GM23338 (cell line): ENCODE measurements around the gene GALNT7. TPM values are rescaled to one million over a fixed set of nuclear protein-coding genes. Genes with fewer than 3 reads are reported as not detected.
A peak's percentile ranks its signal among the peaks of the same experiment; 100 is the strongest.

Source experiments
- ATAC-seq: fragments of 200-7000 bp; cut with Tn5 transposase; 3 replicates; pipeline ENCODE4 v1.9.1; 2020
- DNase-seq: peaks from one replicate; pipeline ENCODE4 v3.0.0-alpha.2; 2015; ENCODE audit warnings: low spot score
- H2AFZ ChIP-seq: fragments of 200-600 bp; sonication (generic); 2 replicates; pipeline ENCODE4 v1.8.0; 2016; ENCODE audit warnings: antibody characterized with exemption, mild to moderate bottlenecking, moderate library complexity
- H3F3A ChIP-seq: fragments of 200-600 bp; sonication (generic); replicated peaks from 2 replicates; pipeline ENCODE4 v1.8.0; 2017; ENCODE audit warnings: antibody characterized with exemption, mixed run types, low read depth
- H3K27ac ChIP-seq: fragments of 200-600 bp; sonication (generic); 2 replicates; pipeline ENCODE4 v1.6.1; 2016; ENCODE audit warnings: low read depth
- H3K27me3 ChIP-seq: fragments of 200-600 bp; sonication (generic); 2 replicates; pipeline ENCODE4 v1.8.0; 2016; ENCODE audit warnings: mild to moderate bottlenecking, mixed run types, moderate library complexity; ENCODE audit not compliant: insufficient read depth
- H3K36me3 ChIP-seq: fragments of 200-600 bp; sonication (generic); 2 replicates; pipeline ENCODE4 v1.8.0; 2016; ENCODE audit warnings: mild to moderate bottlenecking; ENCODE audit not compliant: insufficient read depth
- H3K4me1 ChIP-seq: fragments of 200-600 bp; sonication (generic); 2 replicates; pipeline ENCODE4 v1.8.0; 2016; ENCODE audit warnings: mild to moderate bottlenecking, moderate library complexity; ENCODE audit not compliant: insufficient read depth
- H3K4me2 ChIP-seq: fragments of 200-600 bp; sonication (generic); 2 replicates; pipeline ENCODE4 v1.7.1; 2017; ENCODE audit warnings: mixed run types
- H3K4me3 ChIP-seq: fragments of 200-600 bp; sonication (generic); 2 replicates; pipeline ENCODE4 v1.6.1; 2016; ENCODE audit warnings: mixed run types
- H3K79me2 ChIP-seq: fragments of 200-600 bp; sonication (generic); replicated peaks from 2 replicates; pipeline ENCODE4 v1.8.0; 2017; ENCODE audit warnings: mild to moderate bottlenecking; ENCODE audit not compliant: insufficient read depth
- H3K9me2 ChIP-seq: fragments of 200-600 bp; sonication (generic); 2 replicates; pipeline ENCODE4 v1.8.0; 2017; ENCODE audit not compliant: insufficient read depth
- H4K20me1 ChIP-seq: fragments of 200-600 bp; sonication (generic); replicated peaks from 2 replicates; pipeline ENCODE4 v1.8.0; 2017; ENCODE audit warnings: mild to moderate bottlenecking; ENCODE audit not compliant: insufficient read depth
- H3K27ac Mint-ChIP-seq: 2 replicates; pipeline ENCODE4 v1.8.0; 2020; ENCODE audit warnings: inconsistent platforms, mild to moderate bottlenecking, moderate library complexity, mixed read lengths
- H3K27me3 Mint-ChIP-seq: 3 replicates; pipeline ENCODE4 v1.8.0; 2022; ENCODE audit warnings: low read depth, mild to moderate bottlenecking, moderate library complexity, mixed read lengths, inconsistent platforms; ENCODE audit not compliant: insufficient read depth, poor library complexity
- H3K36me3 Mint-ChIP-seq: 3 replicates; pipeline ENCODE4 v1.8.0; 2021; ENCODE audit warnings: low read depth, mild to moderate bottlenecking, inconsistent platforms, moderate library complexity, mixed read lengths
- H3K4me1 Mint-ChIP-seq: 3 replicates; pipeline ENCODE4 v1.8.0; 2020; ENCODE audit warnings: mild to moderate bottlenecking, inconsistent platforms, mixed read lengths
- H3K4me3 Mint-ChIP-seq: 3 replicates; pipeline ENCODE4 v1.8.0; 2021; ENCODE audit warnings: moderate library complexity, mild to moderate bottlenecking, inconsistent platforms, mixed read lengths
- H3K9me3 Mint-ChIP-seq: 3 replicates; pipeline ENCODE4 v1.8.0; 2020; ENCODE audit warnings: moderate library complexity, mild to moderate bottlenecking, inconsistent platforms, mixed read lengths
- EZH2 ChIP-seq: fragments of 200-600 bp; sonication (generic); IDR thresholded peaks from one replicate; pipeline ENCODE4 v1.8.0; 2017; ENCODE audit warnings: antibody characterized with exemption, mild to moderate bottlenecking, low read depth; ENCODE audit not compliant: unreplicated experiment
- EZH2phosphoT487 ChIP-seq: fragments of 200-600 bp; sonication (generic); IDR thresholded peaks from one replicate; pipeline ENCODE4 v1.8.1; 2018; ENCODE audit warnings: antibody characterized with exemption; ENCODE audit not compliant: unreplicated experiment
- JUNB ChIP-seq: IDR thresholded peaks from one replicate; pipeline ENCODE4 v1.6.1; 2016; ENCODE audit warnings: antibody characterized with exemption; ENCODE audit not compliant: unreplicated experiment
- NANOG ChIP-seq: IDR thresholded peaks from 2 replicates; pipeline ENCODE4 v1.6.1; 2016; ENCODE audit warnings: antibody characterized with exemption, borderline replicate concordance
- POLR2AphosphoS5 ChIP-seq: IDR thresholded peaks from 2 replicates; pipeline ENCODE4 v1.6.1; 2016; ENCODE audit warnings: antibody characterized with exemption, low read depth
- STAT1 ChIP-seq: IDR thresholded peaks from one replicate; pipeline ENCODE4 v1.6.1; 2016; ENCODE audit warnings: antibody characterized with exemption; ENCODE audit not compliant: unreplicated experiment
- ZNF331 ChIP-seq: fragments of 250-450 bp; sonication (Bioruptor Pico); IDR thresholded peaks from 2 replicates; pipeline ENCODE4 v1.5.0; 2020; ENCODE audit warnings: low read depth, mild to moderate bottlenecking, moderate library complexity
- polyA plus RNA-seq: library from polyadenylated mRNA; unstranded; fragments of >200 nt; fragmentation: Nextera tagmentation; extraction: Ambion mirVana; gene quantifications from 2 replicates; pipeline ENCODE4 v1.2.1, GENCODE V29; 2016
- total RNA-seq: library from RNA; depleted of rRNA; stranded (reverse); fragments of >200 nt; shearing (Covaris generic); gene quantifications from 2 replicates; pipeline ENCODE4 v1.2.3, GENCODE V29; 2014
- TF ChIP-seq, protein P1 (sequence below): fragments of 250-450 bp; sonication (Bioruptor Pico); IDR thresholded peaks from 2 replicates; pipeline ENCODE4 v1.5.0; 2020; ENCODE audit warnings: mild to moderate bottlenecking, moderate library complexity
- TF ChIP-seq, protein P2 (sequence below), 2 experiments: fragments of 200-600 bp in 1 of 2; sonication (generic) in 1 of 2; conservative IDR thresholded peaks; 2 replicates each; pipeline versions ENCODE4 v1.5.1 to v1.6.1; 2016 to 2017; ENCODE audit warnings: antibody characterized with exemption in 2 of 2, low read depth in 2 of 2, mild to moderate bottlenecking in 2 of 2, moderate library complexity in 1 of 2
- TF ChIP-seq, protein P3 (sequence below): IDR thresholded peaks from one replicate; pipeline ENCODE4 v1.6.1; 2018; ENCODE audit warnings: antibody characterized with exemption; ENCODE audit not compliant: unreplicated experiment

The GALNT7 gene
- total and polyA plus RNA-seq, 2 experiments from 2014 or later = 31.8 to 72.2 TPM

DNA sequence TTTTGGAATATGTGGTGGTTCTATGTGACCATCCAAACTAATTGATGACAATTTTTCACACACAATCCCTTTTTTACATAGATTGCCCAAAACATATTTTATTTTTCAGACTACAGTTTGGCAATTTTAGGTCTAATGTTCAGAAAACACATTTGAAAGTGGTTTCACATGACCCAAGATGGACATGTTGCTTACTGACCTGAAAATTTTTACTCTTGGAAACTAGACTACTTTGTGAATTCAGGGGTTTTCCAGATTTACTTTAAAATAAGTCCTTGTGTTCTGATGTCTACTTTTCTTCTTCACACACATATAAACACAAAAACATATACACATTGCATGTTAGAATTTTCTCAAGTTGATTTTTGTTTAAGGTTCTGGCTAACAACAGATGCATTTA lies 86.0 kb downstream of the GALNT7 start (continued):
- TF ChIP-seq, protein P1, sequence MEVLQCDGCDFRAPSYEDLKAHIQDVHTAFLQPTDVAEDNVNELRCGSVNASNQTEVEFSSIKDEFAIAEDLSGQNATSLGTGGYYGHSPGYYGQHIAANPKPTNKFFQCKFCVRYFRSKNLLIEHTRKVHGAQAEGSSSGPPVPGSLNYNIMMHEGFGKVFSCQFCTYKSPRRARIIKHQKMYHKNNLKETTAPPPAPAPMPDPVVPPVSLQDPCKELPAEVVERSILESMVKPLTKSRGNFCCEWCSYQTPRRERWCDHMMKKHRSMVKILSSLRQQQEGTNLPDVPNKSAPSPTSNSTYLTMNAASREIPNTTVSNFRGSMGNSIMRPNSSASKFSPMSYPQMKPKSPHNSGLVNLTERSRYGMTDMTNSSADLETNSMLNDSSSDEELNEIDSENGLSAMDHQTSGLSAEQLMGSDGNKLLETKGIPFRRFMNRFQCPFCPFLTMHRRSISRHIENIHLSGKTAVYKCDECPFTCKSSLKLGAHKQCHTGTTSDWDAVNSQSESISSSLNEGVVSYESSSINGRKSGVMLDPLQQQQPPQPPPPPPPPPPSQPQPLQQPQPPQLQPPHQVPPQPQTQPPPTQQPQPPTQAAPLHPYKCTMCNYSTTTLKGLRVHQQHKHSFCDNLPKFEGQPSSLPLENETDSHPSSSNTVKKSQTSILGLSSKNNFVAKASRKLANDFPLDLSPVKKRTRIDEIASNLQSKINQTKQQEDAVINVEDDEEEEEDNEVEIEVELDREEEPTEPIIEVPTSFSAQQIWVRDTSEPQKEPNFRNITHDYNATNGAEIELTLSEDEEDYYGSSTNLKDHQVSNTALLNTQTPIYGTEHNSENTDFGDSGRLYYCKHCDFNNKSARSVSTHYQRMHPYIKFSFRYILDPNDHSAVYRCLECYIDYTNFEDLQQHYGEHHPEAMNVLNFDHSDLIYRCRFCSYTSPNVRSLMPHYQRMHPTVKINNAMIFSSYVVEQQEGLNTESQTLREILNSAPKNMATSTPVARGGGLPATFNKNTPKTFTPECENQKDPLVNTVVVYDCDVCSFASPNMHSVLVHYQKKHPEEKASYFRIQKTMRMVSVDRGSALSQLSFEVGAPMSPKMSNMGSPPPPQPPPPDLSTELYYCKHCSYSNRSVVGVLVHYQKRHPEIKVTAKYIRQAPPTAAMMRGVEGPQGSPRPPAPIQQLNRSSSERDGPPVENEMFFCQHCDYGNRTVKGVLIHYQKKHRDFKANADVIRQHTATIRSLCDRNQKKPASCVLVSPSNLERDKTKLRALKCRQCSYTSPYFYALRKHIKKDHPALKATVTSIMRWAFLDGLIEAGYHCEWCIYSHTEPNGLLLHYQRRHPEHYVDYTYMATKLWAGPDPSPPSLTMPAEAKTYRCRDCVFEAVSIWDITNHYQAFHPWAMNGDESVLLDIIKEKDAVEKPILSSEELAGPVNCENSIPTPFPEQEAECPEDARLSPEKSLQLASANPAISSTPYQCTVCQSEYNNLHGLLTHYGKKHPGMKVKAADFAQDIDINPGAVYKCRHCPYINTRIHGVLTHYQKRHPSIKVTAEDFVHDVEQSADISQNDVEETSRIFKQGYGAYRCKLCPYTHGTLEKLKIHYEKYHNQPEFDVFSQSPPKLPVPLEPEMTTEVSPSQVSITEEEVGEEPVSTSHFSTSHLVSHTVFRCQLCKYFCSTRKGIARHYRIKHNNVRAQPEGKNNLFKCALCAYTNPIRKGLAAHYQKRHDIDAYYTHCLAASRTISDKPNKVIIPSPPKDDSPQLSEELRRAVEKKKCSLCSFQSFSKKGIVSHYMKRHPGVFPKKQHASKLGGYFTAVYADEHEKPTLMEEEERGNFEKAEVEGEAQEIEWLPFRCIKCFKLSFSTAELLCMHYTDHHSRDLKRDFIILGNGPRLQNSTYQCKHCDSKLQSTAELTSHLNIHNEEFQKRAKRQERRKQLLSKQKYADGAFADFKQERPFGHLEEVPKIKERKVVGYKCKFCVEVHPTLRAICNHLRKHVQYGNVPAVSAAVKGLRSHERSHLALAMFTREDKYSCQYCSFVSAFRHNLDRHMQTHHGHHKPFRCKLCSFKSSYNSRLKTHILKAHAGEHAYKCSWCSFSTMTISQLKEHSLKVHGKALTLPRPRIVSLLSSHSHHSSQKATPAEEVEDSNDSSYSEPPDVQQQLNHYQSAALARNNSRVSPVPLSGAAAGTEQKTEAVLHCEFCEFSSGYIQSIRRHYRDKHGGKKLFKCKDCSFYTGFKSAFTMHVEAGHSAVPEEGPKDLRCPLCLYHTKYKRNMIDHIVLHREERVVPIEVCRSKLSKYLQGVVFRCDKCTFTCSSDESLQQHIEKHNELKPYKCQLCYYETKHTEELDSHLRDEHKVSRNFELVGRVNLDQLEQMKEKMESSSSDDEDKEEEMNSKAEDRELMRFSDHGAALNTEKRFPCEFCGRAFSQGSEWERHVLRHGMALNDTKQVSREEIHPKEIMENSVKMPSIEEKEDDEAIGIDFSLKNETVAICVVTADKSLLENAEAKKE (CRISPR knock-in tag) = no peak
- TF ChIP-seq ZNF331 = no peak
- no peak for TF ChIP-seq JUNB
- no peak for TF ChIP-seq STAT1
- TF ChIP-seq, protein P2, sequence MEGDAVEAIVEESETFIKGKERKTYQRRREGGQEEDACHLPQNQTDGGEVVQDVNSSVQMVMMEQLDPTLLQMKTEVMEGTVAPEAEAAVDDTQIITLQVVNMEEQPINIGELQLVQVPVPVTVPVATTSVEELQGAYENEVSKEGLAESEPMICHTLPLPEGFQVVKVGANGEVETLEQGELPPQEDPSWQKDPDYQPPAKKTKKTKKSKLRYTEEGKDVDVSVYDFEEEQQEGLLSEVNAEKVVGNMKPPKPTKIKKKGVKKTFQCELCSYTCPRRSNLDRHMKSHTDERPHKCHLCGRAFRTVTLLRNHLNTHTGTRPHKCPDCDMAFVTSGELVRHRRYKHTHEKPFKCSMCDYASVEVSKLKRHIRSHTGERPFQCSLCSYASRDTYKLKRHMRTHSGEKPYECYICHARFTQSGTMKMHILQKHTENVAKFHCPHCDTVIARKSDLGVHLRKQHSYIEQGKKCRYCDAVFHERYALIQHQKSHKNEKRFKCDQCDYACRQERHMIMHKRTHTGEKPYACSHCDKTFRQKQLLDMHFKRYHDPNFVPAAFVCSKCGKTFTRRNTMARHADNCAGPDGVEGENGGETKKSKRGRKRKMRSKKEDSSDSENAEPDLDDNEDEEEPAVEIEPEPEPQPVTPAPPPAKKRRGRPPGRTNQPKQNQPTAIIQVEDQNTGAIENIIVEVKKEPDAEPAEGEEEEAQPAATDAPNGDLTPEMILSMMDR (conservative IDR thresholded peaks at IDR 0.05; ENCODE audit: low read depth in 2 of 2) = no peak
- TF ChIP-seq POLR2AphosphoS5 = no peak
- no peak for TF ChIP-seq EZH2
- TF ChIP-seq EZH2phosphoT487 = no peak

DNA sequence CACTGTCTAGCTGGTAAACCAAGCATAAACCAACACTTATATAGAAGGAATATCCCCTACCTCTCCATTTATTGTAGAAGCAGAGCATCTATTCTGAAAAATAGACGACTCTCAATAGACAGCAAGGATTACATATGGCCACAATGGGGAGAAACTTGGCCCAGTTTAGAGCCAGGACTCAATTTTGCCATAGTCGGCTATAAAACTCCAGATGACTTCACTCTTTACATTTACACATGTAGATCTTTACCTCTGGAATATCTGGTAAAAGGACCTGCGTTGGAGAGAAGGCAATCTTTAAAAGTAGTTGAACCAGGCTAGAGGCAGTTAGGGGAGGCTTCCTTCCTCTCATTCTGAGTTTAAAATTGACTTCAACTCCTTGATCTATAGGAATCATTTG lies 88.2 kb downstream of the GALNT7 start:
- Mint-ChIP-seq H3K27me3 (peaks cover 3% of the 10 kb centered on the region), H3K9me3 (no peaks in the 10 kb centered on the region), H3K27ac (peak overlapping the region; percentile 76), H3K4me1 (peaks cover 49% of the 10 kb centered on the region), H3K36me3 (peaks cover 11% of the 10 kb centered on the region; the same call in 2 of the 3 replicates), H3K4me3 (no peak overlapping the region)
- Histone ChIP-seq H3K4me1 (peaks cover 43% of the 10 kb centered on the region), H3F3A (no peaks in the 10 kb centered on the region), H3K79me2 (peaks cover 87% of the 10 kb centered on the region), H3K4me3 (no peak overlapping the region), H3K36me3 (no peaks in the 10 kb centered on the region), H2AFZ (no peak overlapping the region), H3K4me2 (peak overlapping the region; percentile 45), H3K27ac (no peak overlapping the region), H3K27me3 (no peaks in the 10 kb centered on the region), H4K20me1 (no peaks in the 10 kb centered on the region; the same call in 1 of the 2 replicates), H3K9me2 (no peaks in the 10 kb centered on the region)
- DNase-seq = no peak
- ATAC-seq = no peak
- TF ChIP-seq POLR2AphosphoS5 (no peak), ZNF331 (no peak), NANOG (no peak)
- TF ChIP-seq, protein P3, sequence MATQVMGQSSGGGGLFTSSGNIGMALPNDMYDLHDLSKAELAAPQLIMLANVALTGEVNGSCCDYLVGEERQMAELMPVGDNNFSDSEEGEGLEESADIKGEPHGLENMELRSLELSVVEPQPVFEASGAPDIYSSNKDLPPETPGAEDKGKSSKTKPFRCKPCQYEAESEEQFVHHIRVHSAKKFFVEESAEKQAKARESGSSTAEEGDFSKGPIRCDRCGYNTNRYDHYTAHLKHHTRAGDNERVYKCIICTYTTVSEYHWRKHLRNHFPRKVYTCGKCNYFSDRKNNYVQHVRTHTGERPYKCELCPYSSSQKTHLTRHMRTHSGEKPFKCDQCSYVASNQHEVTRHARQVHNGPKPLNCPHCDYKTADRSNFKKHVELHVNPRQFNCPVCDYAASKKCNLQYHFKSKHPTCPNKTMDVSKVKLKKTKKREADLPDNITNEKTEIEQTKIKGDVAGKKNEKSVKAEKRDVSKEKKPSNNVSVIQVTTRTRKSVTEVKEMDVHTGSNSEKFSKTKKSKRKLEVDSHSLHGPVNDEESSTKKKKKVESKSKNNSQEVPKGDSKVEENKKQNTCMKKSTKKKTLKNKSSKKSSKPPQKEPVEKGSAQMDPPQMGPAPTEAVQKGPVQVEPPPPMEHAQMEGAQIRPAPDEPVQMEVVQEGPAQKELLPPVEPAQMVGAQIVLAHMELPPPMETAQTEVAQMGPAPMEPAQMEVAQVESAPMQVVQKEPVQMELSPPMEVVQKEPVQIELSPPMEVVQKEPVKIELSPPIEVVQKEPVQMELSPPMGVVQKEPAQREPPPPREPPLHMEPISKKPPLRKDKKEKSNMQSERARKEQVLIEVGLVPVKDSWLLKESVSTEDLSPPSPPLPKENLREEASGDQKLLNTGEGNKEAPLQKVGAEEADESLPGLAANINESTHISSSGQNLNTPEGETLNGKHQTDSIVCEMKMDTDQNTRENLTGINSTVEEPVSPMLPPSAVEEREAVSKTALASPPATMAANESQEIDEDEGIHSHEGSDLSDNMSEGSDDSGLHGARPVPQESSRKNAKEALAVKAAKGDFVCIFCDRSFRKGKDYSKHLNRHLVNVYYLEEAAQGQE = no peak
- TF ChIP-seq, protein P2 (conservative IDR thresholded peaks at IDR 0.05; ENCODE audit: low read depth in 2 of 2) = no peak
